ENCODE measurements around the gene EPHA7. TPM values are rescaled to one million over a fixed set of nuclear protein-coding genes. Genes with fewer than 3 reads are reported as not detected.

Gene EPHA7
- total RNA-seq, 4 donors from 2014 or later = 0.17 to 1.5 (median 0.71) TPM

DNA sequence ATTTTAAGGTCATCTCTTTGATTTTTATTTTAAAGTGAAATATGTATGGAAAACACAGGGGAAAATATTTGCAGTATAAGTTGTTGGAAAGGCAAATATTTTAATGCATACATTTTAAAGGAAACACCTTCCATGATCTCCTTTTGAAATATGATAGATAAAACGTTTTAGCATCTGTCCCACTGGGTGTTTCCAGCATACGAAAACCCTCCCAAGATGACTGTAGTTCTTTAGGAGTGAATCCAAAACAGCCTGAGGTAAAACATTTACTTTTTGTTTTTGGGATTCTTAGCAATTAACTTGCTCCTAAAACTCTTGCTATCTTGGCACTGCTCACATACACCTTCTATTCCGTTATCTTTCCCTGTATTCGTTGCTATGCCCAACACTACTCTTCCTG is 210.0 kb downstream of the EPHA7 start:
- TF ChIP-seq, protein P1, sequence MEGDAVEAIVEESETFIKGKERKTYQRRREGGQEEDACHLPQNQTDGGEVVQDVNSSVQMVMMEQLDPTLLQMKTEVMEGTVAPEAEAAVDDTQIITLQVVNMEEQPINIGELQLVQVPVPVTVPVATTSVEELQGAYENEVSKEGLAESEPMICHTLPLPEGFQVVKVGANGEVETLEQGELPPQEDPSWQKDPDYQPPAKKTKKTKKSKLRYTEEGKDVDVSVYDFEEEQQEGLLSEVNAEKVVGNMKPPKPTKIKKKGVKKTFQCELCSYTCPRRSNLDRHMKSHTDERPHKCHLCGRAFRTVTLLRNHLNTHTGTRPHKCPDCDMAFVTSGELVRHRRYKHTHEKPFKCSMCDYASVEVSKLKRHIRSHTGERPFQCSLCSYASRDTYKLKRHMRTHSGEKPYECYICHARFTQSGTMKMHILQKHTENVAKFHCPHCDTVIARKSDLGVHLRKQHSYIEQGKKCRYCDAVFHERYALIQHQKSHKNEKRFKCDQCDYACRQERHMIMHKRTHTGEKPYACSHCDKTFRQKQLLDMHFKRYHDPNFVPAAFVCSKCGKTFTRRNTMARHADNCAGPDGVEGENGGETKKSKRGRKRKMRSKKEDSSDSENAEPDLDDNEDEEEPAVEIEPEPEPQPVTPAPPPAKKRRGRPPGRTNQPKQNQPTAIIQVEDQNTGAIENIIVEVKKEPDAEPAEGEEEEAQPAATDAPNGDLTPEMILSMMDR (IDR thresholded peaks at IDR 0.05; ENCODE audit: low read depth) = no peak

DNA sequence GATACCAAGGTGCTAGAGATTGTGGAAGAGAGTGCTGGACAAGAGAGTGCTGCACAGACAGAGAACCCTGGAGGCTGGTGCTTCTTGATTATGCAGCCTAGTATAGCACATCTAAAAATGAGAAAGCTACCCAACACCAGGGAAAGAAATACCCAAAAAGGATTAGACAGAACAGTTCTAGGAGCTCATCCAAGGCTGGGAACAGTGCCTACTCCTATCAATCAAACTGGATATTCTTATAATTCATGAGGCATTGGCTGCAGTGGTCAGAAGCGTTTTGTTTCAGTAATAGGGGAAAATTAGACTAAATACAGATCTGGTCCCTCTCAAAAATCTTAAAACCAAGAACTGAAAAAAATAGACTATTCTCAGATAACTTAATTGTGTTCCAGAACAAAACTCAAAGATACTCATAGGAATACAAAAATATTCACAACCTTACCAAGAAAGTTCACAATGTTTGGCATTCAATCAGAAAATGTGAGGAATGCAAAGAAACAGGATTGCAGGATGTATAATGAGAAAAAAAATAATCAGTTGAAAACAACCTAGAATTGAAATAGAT is 222.9 kb downstream of the EPHA7 start:
- TF ChIP-seq, protein P1 (IDR thresholded peaks at IDR 0.05; ENCODE audit: low read depth) = no peak

DNA sequence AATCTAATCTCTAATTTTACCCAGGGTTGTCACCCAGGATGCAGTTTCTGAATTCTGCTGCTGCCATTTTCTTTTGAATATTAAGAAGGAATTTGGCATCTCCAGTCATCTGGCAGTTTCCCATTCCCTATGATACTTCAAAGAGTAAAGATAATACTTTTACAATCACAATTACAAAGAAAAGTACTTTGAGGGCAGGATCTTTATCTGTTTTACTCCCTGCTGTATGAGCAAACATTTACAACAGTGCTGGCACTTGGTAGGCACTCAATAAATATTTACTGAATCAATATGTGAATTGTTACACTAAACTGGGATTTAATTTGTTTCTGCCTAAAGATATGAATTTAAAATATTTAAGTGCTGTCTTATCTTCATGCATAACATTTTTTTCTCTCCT is 224.9 kb downstream of the EPHA7 start:
- TF ChIP-seq, protein P1 (IDR thresholded peaks at IDR 0.05; ENCODE audit: low read depth) = no peak

DNA sequence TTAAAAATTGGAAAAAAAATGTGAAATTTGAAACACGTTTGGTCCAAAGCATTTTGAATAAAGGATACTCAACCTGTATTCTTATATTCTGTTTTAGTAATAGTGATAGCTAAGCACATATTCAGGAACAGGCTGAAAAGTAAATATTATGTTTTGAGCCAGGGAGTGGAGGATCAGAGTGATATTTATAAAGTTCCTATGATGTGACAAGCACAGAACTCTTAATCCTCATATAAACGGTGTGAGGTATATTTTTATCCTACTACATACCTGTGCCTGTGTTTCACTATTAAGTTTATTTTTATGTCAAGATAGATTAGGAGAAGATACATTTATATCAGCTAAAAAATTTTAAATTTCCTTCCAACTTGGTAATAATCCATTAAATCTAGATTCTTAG is 225.5 kb downstream of the EPHA7 start:
- TF ChIP-seq, protein P1 (IDR thresholded peaks at IDR 0.05; ENCODE audit: low read depth) = no peak

Measured in subcutaneous adipose tissue (tissue), 4 donors.